ENCODE measurements around the gene RIPOR1. TPM values are rescaled to one million over a fixed set of nuclear protein-coding genes. Genes with fewer than 3 reads are reported as not detected.
A peak's percentile ranks its signal among the peaks of the same experiment; 100 is the strongest.

The RIPOR1 gene
- total RNA-seq, 1 donor from 2014 or later: 26.2 TPM

DNA sequence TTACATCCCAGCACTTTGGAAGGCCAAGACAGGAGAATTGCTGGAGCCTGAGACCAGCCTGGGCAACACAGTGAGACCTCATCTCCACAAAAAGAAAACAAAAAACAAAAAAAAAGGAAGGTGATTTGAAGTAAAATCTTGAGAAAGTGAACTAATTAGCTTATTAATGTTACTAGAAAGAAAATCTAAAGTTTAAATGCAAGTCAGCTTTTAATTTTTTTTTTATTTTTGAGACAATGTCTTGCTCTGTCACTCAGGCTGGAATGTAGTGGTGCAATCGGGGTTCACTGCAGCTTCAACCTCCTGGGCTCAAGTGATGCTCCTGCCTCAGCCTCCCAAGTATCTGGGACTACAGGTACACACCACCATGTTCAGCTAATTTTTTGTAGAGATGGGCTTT is 30.2 kb downstream of the RIPOR1 start:
- DNase-seq: no peak

GRCh38 chr16:67560827-67561342 is 32.3 kb downstream of the RIPOR1 start:
- DNase-seq: no peak

- no peak for DNase-seq
Observed at GRCh38 chr16:67561501-67561823, 32.8 kb downstream of the RIPOR1 start.

DNA sequence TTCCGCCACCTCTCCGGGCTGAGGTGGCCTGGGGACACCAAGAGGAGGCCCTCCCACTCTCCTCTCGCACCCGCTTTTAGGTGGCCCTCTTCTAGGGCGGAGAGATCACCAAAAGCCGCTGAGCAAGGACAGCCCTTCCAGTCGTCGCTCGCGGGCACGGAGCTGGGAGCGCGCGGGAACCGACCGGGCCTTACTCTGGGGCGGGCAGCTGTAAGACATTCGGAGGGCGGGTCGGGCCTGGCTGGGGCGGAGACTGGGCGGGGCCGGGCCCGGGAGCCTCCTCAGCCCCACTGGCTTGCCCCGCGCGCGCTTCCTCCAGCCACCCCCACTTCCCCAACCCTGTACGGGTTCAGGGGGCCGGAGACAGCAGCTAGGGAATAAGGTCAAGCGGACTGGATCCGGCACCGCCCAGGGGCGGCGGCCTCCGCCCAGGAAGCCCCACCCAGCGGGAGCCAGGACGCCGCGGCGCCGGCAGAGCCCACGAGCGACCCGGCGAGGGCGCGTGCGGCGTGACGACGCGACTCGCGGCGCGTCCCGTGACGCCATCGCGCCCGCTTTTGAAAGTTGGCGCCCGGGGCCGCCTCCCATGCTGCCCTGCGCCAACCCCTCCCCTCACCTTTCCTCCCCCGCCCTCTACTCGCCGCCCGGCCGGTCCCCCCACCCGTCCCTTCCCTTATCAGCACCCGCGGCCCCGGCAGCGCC is 33.3 kb downstream of the RIPOR1 start:
- DNase-seq: peak; percentile 98

DNA sequence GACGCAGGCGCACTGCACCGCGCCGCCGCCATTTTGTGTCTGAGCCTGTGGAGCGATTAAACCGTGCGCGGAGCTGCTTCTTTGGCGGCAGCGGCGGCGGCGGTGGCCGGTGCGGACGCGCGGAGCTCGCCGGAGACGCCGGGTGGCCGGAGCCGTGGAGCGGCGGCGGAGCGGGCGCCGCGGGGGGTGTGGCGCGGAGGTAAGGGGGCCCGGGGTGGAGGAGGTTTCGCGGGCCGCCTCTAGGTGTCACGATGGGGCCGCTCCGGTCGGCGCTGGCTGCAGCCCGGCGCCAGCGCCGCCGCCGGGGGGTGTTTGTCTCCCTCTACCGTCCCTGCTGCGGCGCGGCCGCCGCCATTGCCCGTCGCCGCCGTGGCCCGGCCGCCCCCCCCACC is 33.9 kb downstream of the RIPOR1 start, which contains the start of gene CTCF:
Gene CTCF (plus strand): TSS at position 1 of the 392 bp plus-strand sequence. CDS start 48,307 bp downstream, outside the sequence.
- peak; percentile 80 for DNase-seq

DNA sequence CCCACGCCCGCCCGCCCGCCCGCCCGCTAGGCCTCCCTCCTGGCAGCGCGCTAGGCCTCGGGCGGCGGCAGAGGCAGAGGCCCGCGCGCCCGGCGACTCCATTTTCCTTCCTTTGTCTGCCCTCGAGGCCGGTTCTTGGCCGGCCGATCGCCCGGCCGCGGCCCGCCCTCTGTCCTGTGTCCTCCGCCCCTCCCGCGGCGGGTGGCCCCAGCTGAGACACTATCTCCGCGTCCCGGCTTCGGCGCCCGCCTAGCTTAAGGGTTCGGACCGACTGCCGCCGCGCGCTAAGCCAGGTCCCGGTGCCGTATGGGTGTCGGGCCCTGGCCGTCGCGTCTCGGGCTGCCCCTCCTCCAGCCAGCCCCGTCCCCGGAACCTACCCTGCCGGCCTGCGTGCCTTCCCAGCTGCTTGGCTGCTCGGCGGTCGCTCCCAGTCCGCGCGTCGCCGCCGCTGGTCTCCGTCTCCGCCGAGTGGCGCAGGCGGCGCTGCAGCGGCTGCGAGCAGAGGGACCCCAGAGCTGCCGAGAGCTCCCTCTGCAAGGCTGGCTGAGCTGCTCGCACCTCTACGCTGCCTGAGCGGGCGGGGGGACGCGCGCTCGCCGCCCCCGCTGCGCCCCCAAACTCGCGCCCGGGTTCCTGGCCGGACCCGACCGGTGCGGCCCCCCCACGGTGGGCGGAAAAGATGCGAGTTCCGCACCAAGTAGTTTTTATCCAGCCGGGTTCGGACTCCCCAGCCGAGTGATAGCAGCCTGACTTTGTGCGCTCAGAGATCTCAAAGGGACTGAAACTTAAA is 34.5 kb downstream of the RIPOR1 start:
- DNase-seq: peak; percentile 38

DNA sequence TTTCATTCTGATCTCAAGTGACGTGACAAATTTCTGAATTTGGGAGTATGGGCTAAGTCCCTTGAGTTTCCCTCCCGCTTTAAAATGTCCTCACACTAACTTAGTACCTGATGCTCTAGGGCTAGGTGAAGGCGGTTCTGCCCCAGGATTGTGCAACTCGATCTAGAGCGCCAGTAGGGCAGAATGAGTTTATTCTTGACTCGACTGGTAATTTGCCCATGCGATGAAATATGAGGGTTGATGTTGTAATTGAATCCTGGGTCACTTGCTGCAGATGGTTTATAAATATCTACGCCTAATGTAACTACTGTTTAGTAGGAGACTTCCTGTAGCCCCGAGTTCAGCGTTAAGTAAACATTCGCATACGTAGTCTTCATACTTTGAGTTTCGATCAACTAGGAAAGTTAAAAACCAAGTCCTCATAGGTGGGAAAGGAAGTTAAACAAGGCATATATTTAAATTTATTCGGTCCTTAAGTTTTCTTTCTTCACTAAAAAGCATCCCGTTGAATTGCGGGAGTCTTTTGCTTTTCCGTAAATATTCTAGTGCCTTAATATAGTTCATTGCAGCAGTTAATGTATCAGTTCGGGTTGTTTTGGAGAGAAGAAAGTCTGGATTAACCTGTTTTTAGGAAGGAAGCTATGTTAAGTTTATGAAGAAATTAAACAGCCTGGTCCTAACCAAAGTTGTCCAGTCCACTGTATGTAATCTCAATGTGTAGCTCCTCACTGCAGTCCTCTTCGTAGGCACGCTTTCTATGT is 35.3 kb downstream of the RIPOR1 start:
- DNase-seq: no peak

DNA sequence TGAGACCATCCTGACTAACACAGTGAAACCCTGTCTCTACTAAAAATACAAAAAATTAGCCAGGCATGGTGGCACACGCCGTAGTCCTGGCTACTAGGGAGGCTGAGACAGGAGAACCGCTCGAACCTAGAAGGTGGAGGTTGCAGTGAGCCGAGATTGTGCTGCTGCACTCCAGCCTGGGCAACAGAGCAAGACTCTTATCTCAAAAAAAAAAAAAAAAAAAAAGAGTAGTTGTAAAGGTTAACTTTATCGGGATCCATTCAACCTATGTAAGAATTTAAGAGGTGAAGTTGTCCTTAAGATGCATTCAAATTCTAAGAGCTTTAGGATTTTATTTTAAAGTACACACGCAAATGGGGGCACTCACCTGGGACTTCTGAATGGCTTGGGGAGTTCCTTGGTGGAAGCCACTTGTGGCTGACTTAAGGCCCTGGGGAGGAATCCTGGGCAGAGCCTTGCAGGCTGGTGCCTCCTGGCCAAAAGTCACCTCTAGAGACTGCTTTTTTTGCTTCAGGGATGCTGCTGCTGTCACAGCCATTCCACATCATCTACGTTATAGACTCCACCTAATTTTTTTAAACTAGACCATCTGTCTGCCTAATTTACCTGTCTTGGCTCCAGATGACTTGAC is 37.0 kb downstream of the RIPOR1 start:
- no peak for DNase-seq

GRCh38 chr16:67571464-67571863 is 42.8 kb downstream of the RIPOR1 start:
- DNase-seq: no peak

DNA sequence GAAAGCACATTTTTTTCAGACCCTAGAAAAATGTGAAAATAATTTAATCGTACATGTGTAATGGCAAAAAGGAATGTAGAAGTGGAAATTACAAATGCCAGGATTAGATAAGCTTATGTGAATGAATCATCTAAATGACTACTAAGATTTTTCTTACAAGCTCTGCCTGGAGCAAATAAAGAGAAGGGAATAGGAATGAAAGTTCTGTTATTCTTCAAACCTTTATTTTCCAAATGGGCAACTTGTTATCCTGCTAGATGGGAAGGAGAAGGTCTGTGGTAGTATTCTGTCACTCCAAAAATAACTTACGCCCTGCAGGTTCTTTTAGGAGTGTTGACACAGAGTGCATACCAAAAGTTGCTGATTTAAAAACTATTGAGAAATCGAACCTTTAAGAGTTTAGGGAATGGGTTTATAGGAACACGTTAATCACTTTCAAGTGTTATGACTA is 43.4 kb downstream of the RIPOR1 start:
- DNase-seq: no peak

- no peak for DNase-seq
Observed at GRCh38 chr16:67579686-67580085, 51.1 kb downstream of the RIPOR1 start.

DNA sequence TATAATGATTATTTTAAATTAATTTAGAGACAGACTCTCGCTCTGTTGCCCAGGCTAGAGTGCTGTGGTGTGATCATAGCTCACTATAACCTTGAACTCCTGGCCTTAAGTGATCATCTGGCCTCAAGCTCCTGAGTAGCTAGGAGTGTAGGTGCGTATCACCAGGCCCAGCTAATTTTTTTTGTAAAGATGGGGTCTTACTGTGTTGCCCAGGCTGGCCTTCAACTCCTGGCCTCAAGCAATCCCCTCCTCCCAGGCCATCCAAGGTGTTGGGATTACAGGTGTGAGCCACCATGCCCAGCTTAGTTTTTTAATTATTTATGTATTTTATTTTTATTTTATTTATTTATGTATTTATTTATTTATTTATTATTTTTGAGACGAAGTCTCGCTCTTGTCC is 51.6 kb downstream of the RIPOR1 start:
- no peak for DNase-seq

DNA sequence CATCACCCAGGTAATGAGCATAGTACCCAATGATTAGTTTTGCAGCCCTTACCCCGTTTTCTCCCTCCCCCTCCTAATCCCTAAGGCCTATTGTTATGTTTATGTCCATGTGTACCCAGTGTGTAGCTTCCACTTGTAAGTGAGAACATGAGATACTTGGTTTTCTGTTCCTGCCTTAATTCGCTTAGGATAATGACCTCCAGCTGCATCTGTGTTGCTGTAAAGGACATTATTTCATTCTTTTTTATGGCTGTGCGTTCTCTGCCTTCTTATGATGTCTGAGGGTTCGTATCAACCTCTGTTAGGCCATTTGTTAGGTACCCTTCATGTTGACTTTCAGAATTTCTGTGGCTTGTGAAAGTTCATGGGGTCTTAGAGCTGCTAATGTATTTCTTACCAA is 64.7 kb downstream of the RIPOR1 start:
- no peak for DNase-seq

GRCh38 chr16:67593701-67594100 is 65.1 kb downstream of the RIPOR1 start:
- no peak for DNase-seq

DNA sequence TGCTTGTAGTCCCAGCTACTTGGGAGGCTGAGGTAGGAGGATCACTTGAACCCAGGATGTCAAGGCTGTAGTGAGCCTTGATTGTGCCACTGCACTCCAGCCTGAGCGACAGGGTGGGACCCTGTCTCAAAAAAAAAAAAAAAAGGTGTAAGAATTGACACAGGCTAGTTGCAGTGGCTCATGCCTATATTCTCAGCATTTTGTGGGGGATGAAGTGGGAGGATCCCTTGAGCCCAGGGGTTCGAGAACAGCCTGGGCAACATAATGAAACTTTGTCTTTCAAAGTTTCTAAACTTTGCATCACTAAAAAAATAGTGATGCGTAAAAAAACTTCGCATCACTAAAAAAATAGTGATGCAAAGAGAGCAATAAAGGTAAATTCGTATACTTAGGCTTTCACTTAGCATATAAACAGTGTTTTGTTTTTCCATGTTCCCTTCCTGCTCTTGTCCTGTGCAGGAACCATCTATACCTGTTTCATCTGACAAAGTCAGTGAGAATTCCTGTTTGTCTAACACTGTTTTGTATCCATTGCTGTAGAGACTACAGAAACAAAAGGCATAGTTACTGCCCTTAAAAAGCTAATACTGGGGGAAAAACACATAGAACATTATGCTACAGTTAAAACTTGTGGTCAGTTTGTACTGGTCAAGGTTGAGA is 65.8 kb downstream of the RIPOR1 start:
- DNase-seq: no peak

DNA sequence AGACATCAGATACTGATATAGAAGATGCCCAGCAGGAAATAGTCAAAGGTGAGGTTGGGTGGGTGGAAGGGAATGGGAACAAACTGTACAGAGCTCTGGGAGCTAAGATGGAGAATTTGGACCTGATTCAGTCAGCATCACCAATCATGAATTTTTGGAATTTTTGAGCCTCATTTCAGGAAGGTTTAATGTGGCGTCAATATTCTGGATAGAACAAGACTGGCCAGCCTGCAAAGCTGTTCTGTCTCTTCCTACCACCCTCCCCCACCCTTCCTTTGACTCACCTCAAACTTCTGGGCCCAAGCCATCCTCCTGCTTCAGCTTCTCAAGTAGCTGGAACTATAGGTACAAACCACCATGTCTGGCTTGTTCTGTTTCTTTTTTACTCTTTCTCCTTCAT is 66.3 kb downstream of the RIPOR1 start:
- DNase-seq: no peak

Small RNA genes lying within 50 kb of the gene (small RNA-seq; reads per million reads assigned to genes)
- gene AC027682.3: not detected

Other genes with a start within 250 kb of the RIPOR1 start
- 2.3 TPM for gene PLEKHG4, start 249.3 kb upstream of the RIPOR1 start, total RNA-seq
- 0.31 TPM for gene KCTD19, start 202.1 kb upstream of the RIPOR1 start, total RNA-seq
- 1.4 TPM for gene LRRC36, start 202.0 kb upstream of the RIPOR1 start, total RNA-seq
- gene TPPP3, start 135.3 kb upstream of the RIPOR1 start, total RNA-seq: 2.3 TPM
- 2.3 TPM for gene ZDHHC1, start 112.4 kb upstream of the RIPOR1 start, total RNA-seq
- gene HSD11B2, start 97.7 kb upstream of the RIPOR1 start, total RNA-seq: not detected
- gene ATP6V0D1, start 47.7 kb upstream of the RIPOR1 start, total RNA-seq: 63.0 TPM
- gene AGRP, start 45.3 kb upstream of the RIPOR1 start, total RNA-seq: not detected
- gene CTCF, start 33.7 kb downstream of the RIPOR1 start, total RNA-seq: 54.0 TPM
- gene CARMIL2, start 116.3 kb downstream of the RIPOR1 start, total RNA-seq: 3.1 TPM
- gene ACD, start 131.4 kb downstream of the RIPOR1 start, total RNA-seq: 17.6 TPM
- gene PARD6A, start 132.1 kb downstream of the RIPOR1 start, total RNA-seq: 8.3 TPM
- gene ENKD1, start 137.9 kb downstream of the RIPOR1 start, total RNA-seq: 6.2 TPM
- 3.1 TPM for gene C16orf86, start 138.0 kb downstream of the RIPOR1 start, total RNA-seq
- 51.5 TPM for gene GFOD2, start 190.5 kb downstream of the RIPOR1 start, total RNA-seq